PC-9 (cell line): ENCODE measurements around the gene ZNF787. TPM values are rescaled to one million over a fixed set of nuclear protein-coding genes. Genes with fewer than 3 reads are reported as not detected.

Experiments
- BruUV-seq: library from RNA; stranded (reverse); fragments of 400-500 nt; replicated peaks from 2 replicates; lab custom pipeline; 2021; lab: Mats Ljungman, UMichigan
- CTCF ChIA-PET: fragments of 300-600 bp; sonication (Branson Sonifier 250); formaldehyde crosslinking; loops from one replicate; lab custom pipeline; 2022; ENCODE audit warnings: antibody characterized with exemption; lab: Charles Lee
- POLR2A ChIA-PET: fragments of 300-600 bp; sonication (Branson Sonifier 250); formaldehyde crosslinking; loops from one replicate; lab custom pipeline; 2022; ENCODE audit warnings: antibody characterized with exemption; ENCODE audit not compliant: unreplicated experiment; lab: Charles Lee
- DNase-seq, 2 experiments: peaks; one replicate each; pipeline versions ENCODE4 v3.0.0 to v3.0.0-alpha.2; 2015 to 2022; ENCODE audit warnings: mixed read lengths in 1 of 2
- H2AFZ ChIP-seq: fragments of 200-600 bp; sonication (generic); 2 replicates; pipeline ENCODE4 v1.8.1; 2017; ENCODE audit warnings: antibody characterized with exemption
- H3F3A ChIP-seq: fragments of 200-600 bp; sonication (generic); 2 replicates; pipeline ENCODE4 v1.8.1; 2017; ENCODE audit warnings: antibody characterized with exemption, mild to moderate bottlenecking, low read depth; ENCODE audit not compliant: insufficient read depth
- H3K27ac ChIP-seq: fragments of 200-600 bp; sonication (generic); 2 replicates; pipeline ENCODE4 v1.6.1; 2016; ENCODE audit warnings: mixed run types
- H3K27me3 ChIP-seq: fragments of 200-600 bp; sonication (generic); 2 replicates; pipeline ENCODE4 v1.6.1; 2016; ENCODE audit warnings: low read depth, mixed run types; ENCODE audit not compliant: insufficient read depth
- H3K36me3 ChIP-seq: fragments of 200-600 bp; sonication (generic); 2 replicates; pipeline ENCODE4 v1.6.1; 2016; ENCODE audit warnings: low read depth, mixed run types
- H3K4me1 ChIP-seq: fragments of 200-600 bp; sonication (generic); replicated peaks from 2 replicates; pipeline ENCODE4 v1.6.1; 2016; ENCODE audit warnings: mixed run types; ENCODE audit not compliant: insufficient read depth
- H3K4me2 ChIP-seq: fragments of 200-600 bp; sonication (generic); 2 replicates; pipeline ENCODE4 v1.6.1; 2017; ENCODE audit warnings: mixed run types
- H3K4me3 ChIP-seq: fragments of 200-600 bp; sonication (generic); 2 replicates; pipeline ENCODE4 v1.6.1; 2016; ENCODE audit warnings: mixed run types
- H3K79me2 ChIP-seq: fragments of 200-600 bp; sonication (generic); 2 replicates; pipeline ENCODE4 v1.6.1; 2017; ENCODE audit warnings: low read depth, mixed run types
- H3K9me2 ChIP-seq: fragments of 200-600 bp; sonication (generic); 2 replicates; pipeline ENCODE4 v1.8.1; 2017; ENCODE audit warnings: mild to moderate bottlenecking; ENCODE audit not compliant: insufficient read depth
- H3K9me3 ChIP-seq: fragments of 200-600 bp; sonication (generic); 2 replicates; pipeline ENCODE4 v1.8.1; 2016; ENCODE audit warnings: low read depth; ENCODE audit not compliant: insufficient read depth
- H4K20me1 ChIP-seq: fragments of 200-600 bp; sonication (generic); 2 replicates; pipeline ENCODE4 v1.8.1; 2017; ENCODE audit not compliant: insufficient read depth
- EZH2 ChIP-seq: fragments of 200-600 bp; sonication (generic); IDR thresholded peaks from 2 replicates; pipeline ENCODE4 v1.8.0; 2017; ENCODE audit warnings: antibody characterized with exemption, low read depth
- intact Hi-C: fragments of 100-400 bp; cut with micrococcal nuclease; formaldehyde crosslinking; loops from one replicate; pipeline ENCODE4 v1.10.0; 2022; ENCODE audit not compliant: unreplicated experiment
- total RNA-seq: library from RNA; stranded (reverse); gene quantifications from 2 replicates; pipeline ENCODE4 v1.2.3, GENCODE V29; 2021
- TF ChIP-seq, protein P1 (sequence below): fragments of 200-600 bp; sonication (generic); conservative IDR thresholded peaks from 2 replicates; pipeline ENCODE4 v1.6.1; 2017; ENCODE audit warnings: mixed run types, antibody characterized with exemption, mild to moderate bottlenecking, moderate library complexity

The ZNF787 gene
- total RNA-seq, 1 experiment from 2014 or later, result 51.4 TPM

DNA sequence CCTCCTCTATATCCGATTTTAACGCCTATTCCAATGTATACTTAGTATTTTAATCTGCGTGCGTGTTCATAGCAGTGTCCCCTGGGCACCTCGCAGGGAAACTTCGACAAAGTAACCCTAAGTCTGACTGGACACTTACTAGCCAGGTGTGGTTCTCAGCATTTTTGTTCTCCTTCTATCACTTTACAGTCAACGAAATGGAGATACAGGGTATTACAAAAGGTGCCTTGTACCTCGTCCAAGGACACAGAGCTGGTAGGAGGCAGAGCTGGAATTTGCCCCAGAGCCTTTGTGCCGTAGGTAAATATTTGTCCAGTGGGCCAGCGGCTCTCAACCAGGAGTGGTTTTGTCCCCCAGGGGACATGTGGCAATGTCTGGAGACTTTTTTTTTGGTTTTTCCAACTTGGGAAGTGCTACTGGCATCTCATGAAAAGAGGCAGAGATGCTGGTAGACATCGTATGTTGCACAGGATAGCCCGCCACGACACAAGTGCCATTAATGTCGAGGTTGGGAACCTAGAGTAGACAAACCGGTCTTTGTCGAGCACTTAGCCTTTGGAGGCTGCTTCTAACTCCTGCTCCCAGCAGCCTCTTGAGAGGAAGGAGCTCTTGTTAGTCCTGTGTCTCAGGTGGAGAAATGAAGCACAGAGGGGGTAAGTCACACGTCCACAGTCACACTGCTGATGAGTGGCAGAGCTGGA, 21.1 kb upstream of the ZNF787 start:
- Histone ChIP-seq H3K9me2 (no peaks in the 10 kb centered on the region), H3K27ac (peak overlapping the region; percentile 61), H3K9me3 (no peaks in the 10 kb centered on the region), H3F3A (peaks cover 24% of the 10 kb centered on the region), H3K79me2 (peaks cover 44% of the 10 kb centered on the region), H3K4me2 (peak overlapping the region; percentile 96), H3K4me3 (peak overlapping the region; percentile 60), H2AFZ (no peak overlapping the region), H3K27me3 (no peaks in the 10 kb centered on the region), H3K36me3 (no peaks in the 10 kb centered on the region), H4K20me1 (peaks cover 26% of the 10 kb centered on the region), H3K4me1 (peaks cover 36% of the 10 kb centered on the region)
- POLR2A ChIA-PET, result interaction anchor here (0.8 kb wide), 1 partner anchor 23 kb away, joined by 3 read pairs; no protein-coding TSS in a partner anchor
- TF ChIP-seq, protein P1, sequence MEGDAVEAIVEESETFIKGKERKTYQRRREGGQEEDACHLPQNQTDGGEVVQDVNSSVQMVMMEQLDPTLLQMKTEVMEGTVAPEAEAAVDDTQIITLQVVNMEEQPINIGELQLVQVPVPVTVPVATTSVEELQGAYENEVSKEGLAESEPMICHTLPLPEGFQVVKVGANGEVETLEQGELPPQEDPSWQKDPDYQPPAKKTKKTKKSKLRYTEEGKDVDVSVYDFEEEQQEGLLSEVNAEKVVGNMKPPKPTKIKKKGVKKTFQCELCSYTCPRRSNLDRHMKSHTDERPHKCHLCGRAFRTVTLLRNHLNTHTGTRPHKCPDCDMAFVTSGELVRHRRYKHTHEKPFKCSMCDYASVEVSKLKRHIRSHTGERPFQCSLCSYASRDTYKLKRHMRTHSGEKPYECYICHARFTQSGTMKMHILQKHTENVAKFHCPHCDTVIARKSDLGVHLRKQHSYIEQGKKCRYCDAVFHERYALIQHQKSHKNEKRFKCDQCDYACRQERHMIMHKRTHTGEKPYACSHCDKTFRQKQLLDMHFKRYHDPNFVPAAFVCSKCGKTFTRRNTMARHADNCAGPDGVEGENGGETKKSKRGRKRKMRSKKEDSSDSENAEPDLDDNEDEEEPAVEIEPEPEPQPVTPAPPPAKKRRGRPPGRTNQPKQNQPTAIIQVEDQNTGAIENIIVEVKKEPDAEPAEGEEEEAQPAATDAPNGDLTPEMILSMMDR, result no peak
- TF ChIP-seq EZH2, result no peak
- CTCF ChIA-PET, result interaction anchor here (1.0 kb wide), 1 partner anchor 76 kb away, joined by 3 read pairs; no protein-coding TSS in a partner anchor
- DNase-seq, result peak; percentile 58 to 84
- intact Hi-C loops, result loop anchor here (5.0 kb wide), 1 partner anchor 490 kb away; no protein-coding TSS in a partner anchor
- BruUV-seq, result TSS peak; percentile 57

DNA sequence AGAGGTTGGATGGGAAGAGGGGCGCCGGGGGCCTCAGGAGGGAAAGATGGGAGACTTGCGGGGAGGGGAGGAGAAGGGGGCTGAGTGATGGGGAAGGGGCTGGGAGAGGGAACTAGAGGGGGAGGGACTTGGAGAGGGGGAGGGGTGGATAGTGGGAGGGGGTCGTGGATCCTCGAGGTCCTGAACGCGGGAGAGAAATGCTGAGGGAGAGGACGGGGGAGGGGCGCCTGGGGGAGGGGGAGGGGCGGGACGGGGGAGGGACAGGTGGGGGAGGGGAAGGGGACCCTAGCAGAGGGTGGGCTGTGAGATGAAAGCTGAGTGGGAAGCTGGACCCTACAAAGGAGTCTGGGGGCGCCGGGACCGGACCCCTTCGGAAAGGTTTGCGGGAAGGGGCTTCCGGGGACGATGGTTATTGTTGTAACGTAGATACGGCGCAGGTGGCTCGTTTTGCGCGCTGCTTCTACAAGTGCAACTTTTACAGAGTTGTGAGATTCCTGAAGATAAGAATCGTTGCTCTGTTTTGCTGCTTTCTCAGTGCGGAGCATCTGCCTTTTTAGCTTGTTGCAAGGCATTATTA, 20.4 kb upstream of the ZNF787 start:
- TF ChIP-seq EZH2, result no peak
- TF ChIP-seq, protein P1, result no peak
- H3F3A ChIP-seq, result peaks cover 26% of the 10 kb centered on the region
- H3K4me1 ChIP-seq, result peaks cover 36% of the 10 kb centered on the region
- H3K36me3 ChIP-seq, result no peaks in the 10 kb centered on the region
- peak in 1 of 2 experiments; percentile 14 for DNase-seq
- intact Hi-C loops, result loop anchor here (1.0 to 5.0 kb wide), 4 partner anchors 20 to 489 kb away; partner anchors contain the start of genes ZNF787 and ZSCAN5A
- H4K20me1 ChIP-seq, result peaks cover 26% of the 10 kb centered on the region
- no peak overlapping the region for H2AFZ ChIP-seq
- ChIA-PET POLR2A (no interaction called here), CTCF (no interaction called here)
- H3K79me2 ChIP-seq, result peaks cover 44% of the 10 kb centered on the region
- H3K9me3 ChIP-seq, result no peaks in the 10 kb centered on the region
- H3K9me2 ChIP-seq, result no peaks in the 10 kb centered on the region
- no peaks in the 10 kb centered on the region for H3K27me3 ChIP-seq
- no TSS peak for BruUV-seq
- H3K4me3 ChIP-seq, result peak overlapping the region; percentile 60
- H3K4me2 ChIP-seq, result peak overlapping the region; percentile 96
- H3K27ac ChIP-seq, result peak overlapping the region; percentile 61

DNA sequence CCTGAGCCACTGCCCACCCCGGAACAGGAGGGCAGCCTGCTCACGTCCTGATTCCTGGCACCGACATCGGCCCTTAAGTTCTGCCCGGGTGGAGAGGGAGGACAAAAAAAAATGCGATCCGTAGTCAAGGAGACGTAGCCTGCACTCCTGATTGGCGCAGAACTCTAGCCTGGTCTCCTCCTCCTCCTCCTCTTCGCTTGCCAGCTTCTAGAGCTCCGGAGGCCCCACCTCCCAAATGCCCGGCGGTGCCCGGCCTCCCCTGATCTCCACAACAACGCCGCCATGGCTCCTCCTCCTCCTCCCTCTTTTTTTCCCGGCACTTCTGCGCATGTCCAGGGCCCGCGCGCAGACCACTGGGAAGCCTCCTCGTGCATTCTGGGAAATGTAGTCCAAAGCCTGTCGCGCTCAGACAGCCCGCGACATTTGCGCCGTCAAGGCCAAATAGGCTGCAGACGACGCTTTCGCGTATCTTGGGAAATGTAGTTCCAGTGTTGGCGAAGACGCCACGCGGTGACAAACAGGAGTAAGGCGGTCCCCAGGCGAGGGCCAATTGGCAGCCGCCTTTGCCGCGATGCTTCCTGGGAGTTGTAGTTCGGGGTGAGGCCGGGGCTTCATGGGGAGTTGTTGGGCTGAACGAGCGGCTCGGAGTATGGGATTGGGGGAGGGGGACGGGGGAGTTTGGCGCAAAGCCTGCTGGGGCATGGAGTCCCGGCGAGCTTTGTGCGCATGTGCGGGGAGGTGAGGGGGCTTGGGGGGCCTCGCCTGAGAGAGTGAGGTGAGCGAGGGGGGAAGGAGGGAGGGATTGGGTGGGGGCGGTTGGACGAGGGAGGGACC, 19.7 kb upstream of the ZNF787 start, which contains the start of gene ZNF444:
ZNF444 (plus strand) TSS at position 705 of the 834 bp plus-strand sequence. CDS start 5,625 bp downstream, outside the sequence.
- Histone ChIP-seq H3K4me1 (peaks cover 36% of the 10 kb centered on the region), H3K4me3 (peak within 1 kb of the TSS; percentile 60), H3K27ac (peak within 1 kb of the TSS; percentile 61), H3K4me2 (peak within 1 kb of the TSS; percentile 96), H3K27me3 (no peaks in the 10 kb centered on the region), H3K79me2 (peaks cover 42% of the 10 kb centered on the region), H4K20me1 (peaks cover 24% of the 10 kb centered on the region), H3K9me2 (no peaks in the 10 kb centered on the region), H3K36me3 (no peaks in the 10 kb centered on the region), H3K9me3 (no peaks in the 10 kb centered on the region), H2AFZ (peak within 1 kb of the TSS; percentile 85), H3F3A (peaks cover 26% of the 10 kb centered on the region)
- peak; percentile 98 to 100 for DNase-seq
- no peak for TF ChIP-seq EZH2
- TF ChIP-seq, protein P1, result no peak
- intact Hi-C loops, result loop anchor here (1.0 to 5.0 kb wide), 5 partner anchors 19 to 488 kb away; partner anchors contain the start of genes ZNF787 and ZSCAN5A
- ChIA-PET POLR2A (interaction anchor here (0.5 to 1.0 kb wide), 3 partner anchors 20 to 801 kb away, joined by 3 to 6 read pairs (median 3); no protein-coding TSS in a partner anchor), CTCF (interaction anchor here (0.5 to 1.0 kb wide), 3 partner anchors 13 to 193 kb away, joined by 3 to 6 read pairs (median 3); no protein-coding TSS in a partner anchor)
- no TSS peak for BruUV-seq
